ENCODE results near the gene ZNF280D. TPM values are rescaled to one million over a fixed set of nuclear protein-coding genes. Genes with fewer than 3 reads are reported as not detected.

ZNF280D gene
- total and polyA plus RNA-seq, 2 donors (not counting 1 experiment from before 2014, with no cell fraction given) = 11.9 to 37.7 TPM

DNA sequence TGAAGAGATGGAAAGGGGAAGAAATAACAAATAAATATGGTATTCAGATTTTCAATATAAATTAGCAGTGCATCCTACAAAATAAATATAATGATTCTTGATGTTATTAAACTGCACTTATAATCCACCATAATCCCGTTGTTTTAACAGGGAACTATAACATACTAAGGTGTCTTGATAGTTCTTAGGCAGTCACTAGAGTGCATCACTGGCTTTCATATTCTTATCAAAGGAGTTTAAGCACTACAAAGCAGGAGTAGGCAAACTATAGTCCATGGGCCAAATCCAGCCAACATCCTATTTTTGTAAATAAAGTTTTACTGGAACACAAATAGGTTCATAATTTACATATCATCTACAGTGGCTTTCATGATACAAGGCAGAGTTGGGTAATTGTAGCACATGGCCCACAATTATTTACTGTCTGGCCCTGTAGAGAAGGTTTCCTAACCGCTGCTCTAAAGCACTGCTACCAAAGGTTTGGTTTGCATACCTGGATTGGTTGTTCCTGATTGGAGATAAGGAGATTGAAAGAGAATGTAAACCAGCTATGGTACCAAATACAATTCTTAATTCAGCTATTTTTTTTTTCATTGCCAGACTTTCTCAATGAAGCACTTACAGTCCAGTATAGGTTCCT is 104.3 kb downstream of the ZNF280D start:
- no peaks in the 10 kb centered on the region for H3K9me3 ChIP-seq (ENCODE audit: control insufficient read depth, insufficient read depth, low read depth, low read length)
- H3K27ac ChIP-seq (ENCODE audit: insufficient read depth, low read length) = no peak overlapping the region
- H3K4me3 ChIP-seq (replicated peaks in 1 of 4; ENCODE audit: control extremely low read depth in 1 of 4, insufficient read depth in 1 of 4, low read depth in 3 of 4, low read length in 4 of 4) = no peak overlapping the region
- H3K27me3 ChIP-seq (ENCODE audit: control insufficient read depth, insufficient read depth, low read length) = no peaks in the 10 kb centered on the region
- H3K79me2 ChIP-seq (ENCODE audit: control insufficient read depth, insufficient read depth, low read length) = no peaks in the 10 kb centered on the region
- no peaks in the 10 kb centered on the region for H4K20me1 ChIP-seq (ENCODE audit: control insufficient read depth, extremely low read depth, insufficient read depth, low read length)
- H3K4me1 ChIP-seq (ENCODE audit: control insufficient read depth, extremely low read depth, insufficient read depth, low read length) = no peaks in the 10 kb centered on the region
- H3K36me3 ChIP-seq (ENCODE audit: control insufficient read depth, insufficient read depth, low read length) = no peaks in the 10 kb centered on the region
- no peak overlapping the region for H3K9ac ChIP-seq (ENCODE audit: insufficient read depth, low read length)
- H2AFZ ChIP-seq (ENCODE audit: low read length) = no peak overlapping the region
- no peak overlapping the region for H3K4me2 ChIP-seq (ENCODE audit: extremely low read depth, insufficient read depth, low read length)
- peak in 1 of 2 donors; percentile 13 for DNase-seq (ENCODE audit: low read depth in 2 of 2)
- TF ChIP-seq EZH2 (IDR thresholded peaks at IDR 0.05; ENCODE audit: low read length, missing control alignments) (no peak), CTCF (conservative IDR thresholded peaks at IDR 0.05 in 1 of 2, IDR thresholded peaks at IDR 0.05 in 1 of 2; ENCODE audit: low read depth in 1 of 2, low read length in 2 of 2) (no peak)

GRCh38 chr15:56619887-56620286 is 113.4 kb downstream of the ZNF280D start:
- H3K79me2 ChIP-seq (ENCODE audit: control insufficient read depth, insufficient read depth, low read length) = no peaks in the 10 kb centered on the region
- H3K36me3 ChIP-seq (ENCODE audit: control insufficient read depth, insufficient read depth, low read length) = no peaks in the 10 kb centered on the region
- H4K20me1 ChIP-seq (ENCODE audit: control insufficient read depth, extremely low read depth, insufficient read depth, low read length) = no peaks in the 10 kb centered on the region
- no peak overlapping the region for H3K4me2 ChIP-seq (ENCODE audit: extremely low read depth, insufficient read depth, low read length)
- no peaks in the 10 kb centered on the region for H3K27me3 ChIP-seq (ENCODE audit: control insufficient read depth, insufficient read depth, low read length)
- no peak overlapping the region for H3K27ac ChIP-seq (ENCODE audit: insufficient read depth, low read length)
- H2AFZ ChIP-seq (ENCODE audit: low read length) = no peak overlapping the region
- no peaks in the 10 kb centered on the region for H3K4me1 ChIP-seq (ENCODE audit: control insufficient read depth, extremely low read depth, insufficient read depth, low read length)
- H3K9ac ChIP-seq (ENCODE audit: insufficient read depth, low read length) = no peak overlapping the region
- TF ChIP-seq CTCF (conservative IDR thresholded peaks at IDR 0.05 in 1 of 2, IDR thresholded peaks at IDR 0.05 in 1 of 2; ENCODE audit: low read depth in 1 of 2, low read length in 2 of 2) (no peak), EZH2 (IDR thresholded peaks at IDR 0.05; ENCODE audit: low read length, missing control alignments) (no peak)
- no peak for DNase-seq (ENCODE audit: low read depth in 2 of 2)
- no peak overlapping the region for H3K4me3 ChIP-seq (replicated peaks in 1 of 4; ENCODE audit: control extremely low read depth in 1 of 4, insufficient read depth in 1 of 4, low read depth in 3 of 4, low read length in 4 of 4)
- no peaks in the 10 kb centered on the region for H3K9me3 ChIP-seq (ENCODE audit: control insufficient read depth, insufficient read depth, low read depth, low read length)

GRCh38 chr15:56617628-56618027 is 115.7 kb downstream of the ZNF280D start:
- no peaks in the 10 kb centered on the region for H3K27me3 ChIP-seq (ENCODE audit: control insufficient read depth, insufficient read depth, low read length)
- H3K36me3 ChIP-seq (ENCODE audit: control insufficient read depth, insufficient read depth, low read length) = no peaks in the 10 kb centered on the region
- no peak for TF ChIP-seq CTCF (conservative IDR thresholded peaks at IDR 0.05 in 1 of 2, IDR thresholded peaks at IDR 0.05 in 1 of 2; ENCODE audit: low read depth in 1 of 2, low read length in 2 of 2)
- TF ChIP-seq EZH2 (IDR thresholded peaks at IDR 0.05; ENCODE audit: low read length, missing control alignments) = no peak
- H4K20me1 ChIP-seq (ENCODE audit: control insufficient read depth, extremely low read depth, insufficient read depth, low read length) = no peaks in the 10 kb centered on the region
- H3K4me2 ChIP-seq (ENCODE audit: extremely low read depth, insufficient read depth, low read length) = no peak overlapping the region
- no peak overlapping the region for H3K4me3 ChIP-seq (replicated peaks in 1 of 4; ENCODE audit: control extremely low read depth in 1 of 4, insufficient read depth in 1 of 4, low read depth in 3 of 4, low read length in 4 of 4)
- no peak overlapping the region for H3K27ac ChIP-seq (ENCODE audit: insufficient read depth, low read length)
- H3K9me3 ChIP-seq (ENCODE audit: control insufficient read depth, insufficient read depth, low read depth, low read length) = no peaks in the 10 kb centered on the region
- no peaks in the 10 kb centered on the region for H3K79me2 ChIP-seq (ENCODE audit: control insufficient read depth, insufficient read depth, low read length)
- no peaks in the 10 kb centered on the region for H3K4me1 ChIP-seq (ENCODE audit: control insufficient read depth, extremely low read depth, insufficient read depth, low read length)
- DNase-seq (ENCODE audit: low read depth in 2 of 2) = no peak
- H3K9ac ChIP-seq (ENCODE audit: insufficient read depth, low read length) = no peak overlapping the region
- H2AFZ ChIP-seq (ENCODE audit: low read length) = no peak overlapping the region
